Hepatocyte (in vitro differentiated cells): Measurements from ENCODE around the gene ZNF564.

Source experiments
- CTCF ChIP-seq: fragments of 200-600 bp; sonication (generic); IDR thresholded peaks from 2 replicates; pipeline ENCODE4 v1.5.1; 2016; ENCODE audit warnings: antibody characterized with exemption, mild to moderate bottlenecking; ENCODE audit not compliant: poor library complexity
- EZH2 ChIP-seq: fragments of 200-600 bp; sonication (generic); IDR thresholded peaks from 2 replicates; pipeline ENCODE4 v1.6.1; 2016; ENCODE audit warnings: antibody characterized with exemption, mild to moderate bottlenecking, borderline replicate concordance
- EZH2phosphoT487 ChIP-seq: fragments of 200-600 bp; sonication (generic); IDR thresholded peaks from one replicate; pipeline ENCODE4 v1.6.1; 2018; ENCODE audit warnings: antibody characterized with exemption, mild to moderate bottlenecking, low read depth, moderate library complexity; ENCODE audit not compliant: unreplicated experiment, severe bottlenecking

- TF ChIP-seq CTCF (no peak), EZH2phosphoT487 (no peak), EZH2 (no peak)
These were observed 16.7 kb upstream of the ZNF564 start for GRCh38 chr19:12567951-12568350.
